Endothelial cell of coronary artery (primary cell): ENCODE results near the gene NHLRC3. TPM values are rescaled to one million over a fixed set of nuclear protein-coding genes. Genes with fewer than 3 reads are reported as not detected.

Source experiments
- total RNA-seq: library from RNA; depleted of rRNA; stranded (reverse); fragments of >200 nt; gene quantifications from 2 replicates; pipeline ENCODE4 v1.2.3, GENCODE V29; 2014

Gene NHLRC3, protein sequence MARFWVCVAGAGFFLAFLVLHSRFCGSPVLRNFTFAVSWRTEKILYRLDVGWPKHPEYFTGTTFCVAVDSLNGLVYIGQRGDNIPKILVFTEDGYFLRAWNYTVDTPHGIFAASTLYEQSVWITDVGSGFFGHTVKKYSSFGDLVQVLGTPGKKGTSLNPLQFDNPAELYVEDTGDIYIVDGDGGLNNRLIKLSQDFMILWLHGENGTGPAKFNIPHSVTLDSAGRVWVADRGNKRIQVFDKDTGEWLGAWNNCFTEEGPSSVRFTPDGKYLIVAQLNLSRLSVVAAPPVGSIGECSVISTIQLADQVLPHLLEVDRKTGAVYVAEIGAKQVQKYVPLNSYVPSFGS
- total RNA-seq, result 5.8 and 11.0 TPM in 2 replicates

DNA sequence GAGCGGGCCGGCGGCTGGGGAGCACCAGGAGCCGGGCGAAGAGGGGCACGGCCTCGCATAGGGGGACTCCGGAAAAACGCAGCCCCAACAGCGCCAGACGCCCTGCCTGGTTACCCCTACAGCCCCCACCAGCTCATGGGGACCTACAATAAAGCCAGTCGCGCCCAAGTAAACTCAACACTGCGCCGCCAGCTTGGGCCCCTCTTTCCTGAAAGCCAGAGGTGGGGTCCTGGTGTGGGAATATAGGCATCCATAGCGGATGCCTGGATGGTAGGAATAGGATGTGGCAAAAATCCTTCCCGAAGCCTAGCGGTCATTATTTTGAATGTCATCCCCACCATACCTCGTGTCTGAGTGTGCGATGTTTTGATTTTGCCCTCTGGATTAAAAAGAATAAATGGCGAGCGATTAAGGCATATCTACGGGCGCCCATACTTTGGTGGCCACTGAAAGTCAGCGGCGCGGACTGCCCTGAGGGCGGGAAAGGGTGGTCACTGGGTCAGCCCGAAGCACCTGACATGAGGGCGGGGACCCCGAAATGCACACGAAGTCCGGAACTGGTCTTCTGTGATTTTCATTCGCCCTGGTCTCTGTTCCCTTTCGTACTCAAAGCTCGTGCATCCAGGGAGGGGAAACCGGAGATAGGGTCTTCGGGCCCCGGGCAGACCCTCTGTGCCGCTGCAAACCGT is at the start of gene NHLRC3, which contains the start of gene PROSER1:
TSS of gene NHLRC3 (plus strand) at position 577 of the 689 bp plus-strand sequence. CDS start 184 bp downstream, outside the sequence.
TSS of gene PROSER1 (minus strand) at position 210 of the 689 bp plus-strand sequence. CDS start 847 bp downstream, outside the sequence.

DNA sequence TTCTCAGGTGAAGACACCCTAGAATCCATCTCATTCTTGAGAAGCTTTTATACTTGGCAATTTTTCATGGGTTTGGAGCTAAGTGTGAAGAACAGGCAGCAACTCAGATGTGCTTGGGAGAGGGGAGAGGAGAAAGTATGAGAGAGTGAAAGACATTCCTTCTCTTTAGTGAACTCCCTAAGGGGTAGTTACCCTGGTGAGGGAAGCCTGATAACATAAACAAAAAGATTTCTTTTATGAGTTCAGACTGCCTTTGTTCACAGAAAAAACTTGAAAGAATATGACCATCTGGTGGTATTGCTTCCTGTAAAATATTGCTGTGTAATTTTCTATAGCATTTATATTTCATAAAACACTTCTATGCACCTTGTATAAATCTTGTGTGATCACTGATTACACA is 47.6 kb upstream of the NHLRC3 start, which contains the start of gene STOML3:
TSS of gene STOML3 (minus strand) at position 139 of the 400 bp plus-strand sequence. CDS start at position 29, 110 bp downstream.

Other genes with a start within 250 kb of the NHLRC3 start
- gene STOML3, start 47.6 kb upstream of the NHLRC3 start, total RNA-seq, result not detected in 2 replicates
- gene PROSER1, start 367 bp upstream of the NHLRC3 start, total RNA-seq, result 12.0 and 19.6 TPM in 2 replicates